ENCODE measurements around the gene LPGAT1.
"Not testable (repeated sequence)": the region's sequence is repeated elsewhere in the genome, so short reads cannot be mapped to it uniquely, and the experiment has no call there.

LPGAT1 gene, protein sequence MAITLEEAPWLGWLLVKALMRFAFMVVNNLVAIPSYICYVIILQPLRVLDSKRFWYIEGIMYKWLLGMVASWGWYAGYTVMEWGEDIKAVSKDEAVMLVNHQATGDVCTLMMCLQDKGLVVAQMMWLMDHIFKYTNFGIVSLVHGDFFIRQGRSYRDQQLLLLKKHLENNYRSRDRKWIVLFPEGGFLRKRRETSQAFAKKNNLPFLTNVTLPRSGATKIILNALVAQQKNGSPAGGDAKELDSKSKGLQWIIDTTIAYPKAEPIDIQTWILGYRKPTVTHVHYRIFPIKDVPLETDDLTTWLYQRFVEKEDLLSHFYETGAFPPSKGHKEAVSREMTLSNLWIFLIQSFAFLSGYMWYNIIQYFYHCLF

GRCh38 chr1:211830328-211831142 lies at the start of gene LPGAT1:
Gene LPGAT1 (minus strand): TSS chr1:211830763. CDS start chr1:211829296, 1,467 bp downstream.
- peak; percentile 9 for DNase-seq

DNA sequence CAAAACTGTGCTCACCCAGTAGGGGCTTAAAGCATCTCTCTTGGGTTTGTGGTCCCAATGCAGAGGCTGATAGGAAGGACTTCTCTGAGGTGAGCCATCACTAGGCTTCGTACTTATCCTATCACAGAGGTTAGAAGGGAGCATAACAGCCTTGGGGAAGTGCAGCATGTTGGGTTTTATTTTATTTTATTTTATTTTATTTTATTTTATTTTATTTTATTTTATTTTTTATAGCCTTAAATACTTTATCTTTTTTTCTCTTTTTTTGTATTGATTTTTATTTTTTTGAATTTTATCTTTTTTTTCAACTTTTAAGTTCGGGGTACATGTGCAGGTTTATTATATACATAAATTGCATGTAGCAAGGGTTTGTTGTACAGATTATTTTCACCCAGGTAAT lies 48.9 kb upstream of the LPGAT1 start:
- no peak for DNase-seq

DNA sequence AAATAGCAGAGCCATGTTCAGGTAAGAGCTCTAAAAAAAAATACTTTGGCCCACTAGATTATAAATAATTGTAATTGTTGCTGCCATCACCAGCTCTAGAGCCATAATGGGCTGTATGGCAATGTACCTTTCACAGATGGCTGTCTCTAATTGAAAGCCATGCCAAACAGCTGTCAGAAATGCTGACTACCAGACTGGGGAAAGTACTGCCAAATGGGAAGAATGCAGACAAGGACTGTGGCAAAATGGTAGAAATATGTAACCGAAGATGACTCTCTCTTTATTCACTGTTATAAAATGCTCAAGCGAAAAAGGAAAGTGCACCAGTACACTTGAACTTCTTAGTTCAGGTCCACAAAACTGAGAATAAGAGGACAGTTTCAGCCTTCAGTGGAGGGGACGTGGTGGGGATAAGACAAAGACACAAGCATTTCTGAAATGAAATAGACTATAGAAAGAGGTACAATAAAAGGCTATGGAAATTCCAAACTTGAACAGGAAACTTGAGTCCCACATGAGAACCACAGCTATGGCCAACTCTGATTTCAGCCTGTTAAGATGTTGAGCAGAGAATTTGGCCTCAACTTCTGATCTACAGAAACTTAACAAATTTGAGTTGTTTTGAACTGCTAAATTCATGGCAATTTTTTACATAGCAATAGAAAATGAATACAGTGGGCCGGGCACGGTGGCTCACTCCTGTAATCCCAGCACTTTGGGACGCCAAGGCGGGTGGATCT lies 46.5 kb upstream of the LPGAT1 start:
- no peak for DNase-seq

- DNase-seq, result no peak
These were observed 45.0 kb upstream of the LPGAT1 start for GRCh38 chr1:211875541-211875940.

- DNase-seq, result no peak
These were observed 44.2 kb upstream of the LPGAT1 start for GRCh38 chr1:211874521-211875347.

DNA sequence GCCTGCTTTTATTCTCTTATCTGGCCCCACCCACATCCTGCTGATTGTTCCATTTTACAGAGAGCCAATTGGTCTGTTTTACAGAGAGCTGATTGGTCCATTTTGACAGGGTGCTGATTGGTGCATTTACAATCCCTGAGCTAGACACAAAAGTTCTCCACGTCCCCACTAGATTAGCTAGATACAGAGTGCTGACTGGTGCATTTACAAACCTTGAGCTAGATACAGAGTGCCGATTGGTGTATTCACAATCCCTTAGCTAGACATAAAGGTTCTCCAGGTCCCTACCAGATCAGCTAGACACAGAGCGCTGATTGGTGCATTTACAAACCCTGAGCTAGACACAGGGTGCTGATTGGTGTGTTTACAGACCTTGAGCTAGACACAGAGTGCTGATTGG lies 43.2 kb upstream of the LPGAT1 start:
- DNase-seq, result not testable (repeated sequence)

DNA sequence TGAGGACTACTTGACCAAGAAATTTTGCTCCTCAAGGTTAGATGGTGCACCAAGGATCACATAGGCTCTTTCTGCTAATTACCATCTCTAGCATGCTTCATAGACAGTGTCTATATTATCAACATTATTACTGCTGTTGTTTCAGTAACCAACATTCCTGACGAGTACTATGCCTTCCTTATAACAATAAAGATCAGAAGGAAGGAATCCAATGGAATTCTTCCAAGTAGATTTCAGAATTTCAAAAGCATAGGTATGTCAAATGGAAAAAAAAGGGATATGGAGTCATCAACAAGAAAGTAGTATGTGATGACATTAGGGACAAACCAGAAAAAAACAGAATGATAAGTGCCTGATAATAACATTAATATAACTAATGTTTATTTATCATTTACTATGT lies 39.6 kb upstream of the LPGAT1 start:
- DNase-seq, result no peak

GRCh38 chr1:211865180-211865579 lies 34.6 kb upstream of the LPGAT1 start:
- no peak for DNase-seq

GRCh38 chr1:211859405-211859804 lies 28.8 kb upstream of the LPGAT1 start:
- no peak for DNase-seq

- no peak for DNase-seq
These were observed 20.6 kb upstream of the LPGAT1 start for GRCh38 chr1:211851174-211851573.

GRCh38 chr1:211843507-211844298 lies 13.1 kb upstream of the LPGAT1 start:
- DNase-seq, result peak; percentile 26

DNA sequence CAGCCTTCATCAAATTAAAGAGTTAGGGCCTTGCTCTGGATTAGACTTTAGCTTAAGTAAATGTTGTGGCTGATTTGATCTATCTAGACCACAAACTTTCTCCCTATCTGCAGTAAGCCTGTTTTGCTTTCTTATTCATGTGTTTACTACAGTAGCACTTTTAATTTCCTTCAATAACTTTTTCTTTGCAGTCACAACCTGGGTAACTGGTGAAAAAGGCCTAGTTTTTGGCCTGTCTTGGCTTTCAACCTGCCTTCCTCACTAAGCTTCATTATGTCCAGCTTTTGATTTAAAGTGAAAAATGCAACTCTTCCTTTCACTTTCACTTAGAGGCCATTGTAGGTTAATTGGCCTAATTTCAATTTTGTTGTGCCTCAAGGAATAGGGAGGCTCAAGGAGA lies 12.5 kb upstream of the LPGAT1 start:
- no peak for DNase-seq

GRCh38 chr1:211842518-211842917 lies 12.0 kb upstream of the LPGAT1 start:
- no peak for DNase-seq

DNA sequence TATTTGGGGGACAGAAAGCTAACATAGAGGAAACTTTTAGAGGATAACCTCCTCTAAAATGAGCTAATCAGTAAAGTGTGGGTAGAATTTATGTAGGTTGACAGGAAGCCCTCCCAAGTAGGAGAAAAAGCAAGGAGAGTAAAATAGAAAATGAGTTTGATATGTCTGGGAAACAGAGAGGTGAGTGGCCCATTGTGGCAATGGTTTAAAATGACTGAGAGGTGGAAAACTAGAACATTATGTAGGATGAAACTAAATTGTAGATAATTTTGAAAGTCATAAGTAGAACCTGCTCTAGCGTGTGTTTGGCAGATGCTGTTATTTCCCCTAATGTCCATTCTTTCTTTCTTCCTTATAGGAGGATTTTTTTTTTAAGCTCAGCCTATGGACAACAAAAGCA lies 8.5 kb upstream of the LPGAT1 start:
- no peak for DNase-seq

DNA sequence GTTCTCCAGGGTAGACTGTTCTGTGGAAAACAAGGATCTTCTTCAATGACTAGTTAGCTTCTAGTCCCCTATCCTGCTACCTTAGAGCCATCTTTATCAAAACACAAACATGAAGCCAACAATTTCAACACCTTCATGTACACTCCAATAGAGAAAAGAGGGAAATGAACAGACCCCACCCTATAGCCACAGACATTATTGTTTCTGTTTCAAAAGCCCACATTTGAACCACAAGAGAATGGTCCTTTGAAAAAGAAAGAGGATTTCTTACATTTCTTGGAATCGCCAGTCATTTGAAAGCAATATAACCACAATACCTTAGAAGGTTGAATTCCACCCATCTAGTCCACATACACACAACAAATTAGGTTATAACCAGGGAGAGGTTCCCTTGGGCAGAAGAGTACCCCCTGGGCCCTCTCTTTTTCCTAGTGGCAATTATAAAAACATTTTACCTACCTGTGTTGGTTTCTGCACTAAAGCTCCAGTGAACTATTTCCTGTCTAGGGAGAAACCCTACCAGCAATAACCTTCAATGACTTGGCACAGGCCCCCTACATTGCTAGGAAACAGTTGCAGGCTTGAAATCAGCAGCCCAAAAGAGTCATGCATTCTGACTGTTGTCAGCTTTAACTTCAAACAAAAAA lies 2.7 kb upstream of the LPGAT1 start:
- DNase-seq, result no peak

- no peak for DNase-seq
These were observed 2.1 kb upstream of the LPGAT1 start for GRCh38 chr1:211832661-211833060.

- DNase-seq, result no peak
These were observed 1.2 kb upstream of the LPGAT1 start for GRCh38 chr1:211831558-211832323.

DNA sequence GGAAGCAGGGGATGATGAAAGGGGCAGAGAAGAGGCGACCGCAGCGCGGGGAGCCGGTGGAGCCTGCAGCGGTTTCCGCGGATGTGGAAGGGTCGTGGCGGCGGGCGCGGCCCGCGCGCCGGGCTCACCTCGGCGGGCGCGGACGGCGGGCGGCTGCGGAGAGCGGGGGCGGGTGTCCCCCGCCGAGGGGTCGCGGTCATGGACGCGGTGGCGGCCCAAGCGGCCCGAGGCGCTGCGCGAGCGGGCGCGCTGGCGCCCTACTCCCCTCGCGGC lies 572 bp downstream of the LPGAT1 start:
- DNase-seq, result no peak

DNA sequence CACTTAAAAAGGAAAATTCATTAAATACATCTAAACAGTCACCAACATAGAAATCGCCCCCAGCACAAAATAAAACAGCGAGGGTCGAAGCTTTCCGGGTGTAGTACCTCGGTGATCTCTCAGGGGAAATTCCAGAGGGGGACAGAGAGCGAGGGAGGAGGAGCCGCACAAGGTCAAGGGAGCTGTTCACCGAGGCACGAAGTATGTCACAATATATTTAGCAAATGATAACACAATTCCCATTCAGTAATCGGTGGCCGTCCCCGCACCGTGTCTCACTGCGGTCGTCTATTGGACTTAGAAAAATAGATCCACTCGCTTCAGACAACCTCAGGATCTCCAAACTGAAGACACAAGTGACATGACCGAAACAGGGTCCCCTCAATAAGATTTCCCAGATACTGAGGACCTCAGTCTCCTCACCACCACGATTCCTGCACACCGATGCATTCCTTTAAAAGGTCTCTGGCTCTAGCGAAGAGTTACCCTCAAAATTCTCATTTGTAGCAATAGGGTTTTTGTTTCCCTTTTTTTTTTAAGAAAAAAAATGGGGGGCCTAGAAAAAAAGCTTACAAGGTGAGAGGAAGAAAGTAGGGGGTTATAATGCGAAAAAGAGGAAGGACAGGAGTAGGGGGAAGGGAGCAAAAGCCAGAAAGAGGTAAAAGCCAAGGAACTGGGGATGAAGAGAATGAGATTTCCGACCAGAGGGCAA lies 1.1 kb downstream of the LPGAT1 start:
- DNase-seq, result peak; percentile 27
